HepG2 (cell line): ENCODE data around the gene GLOD4. TPM values are rescaled to one million over a fixed set of nuclear protein-coding genes. Genes with fewer than 3 reads are reported as not detected.
A peak's percentile ranks its signal among the peaks of the same experiment; 100 is the strongest.

ENCODE experiments used
- AKAP8 ChIP-seq: sonication (generic); formaldehyde crosslinking; IDR thresholded peaks from 2 replicates; pipeline ENCODE4 v1.5.1; 2020; ENCODE audit warnings: mild to moderate bottlenecking, missing genetic modification reagents
- BCL6 ChIP-seq: IDR thresholded peaks from 2 replicates; pipeline ENCODE4 v1.6.1; 2016; ENCODE audit warnings: missing genetic modification reagents, missing compliant biosample characterization
- DPF2 ChIP-seq: sonication (generic); formaldehyde crosslinking; IDR thresholded peaks from 2 replicates; pipeline ENCODE4 v1.4.0; 2020; ENCODE audit warnings: mild to moderate bottlenecking, low read depth, missing genetic modification reagents, borderline replicate concordance
- ETV5 ChIP-seq: IDR thresholded peaks from 2 replicates; pipeline ENCODE4 v1.6.1; 2018; ENCODE audit warnings: missing biosample characterization, missing genetic modification reagents, inconsistent platforms, borderline replicate concordance
- GTF3A ChIP-seq: sonication (generic); formaldehyde crosslinking; conservative IDR thresholded peaks from 2 replicates; pipeline ENCODE4 v1.4.0; 2020; ENCODE audit warnings: mild to moderate bottlenecking, missing genetic modification reagents
- HDAC2 ChIP-seq: sonication (generic); formaldehyde crosslinking; IDR thresholded peaks from 2 replicates; pipeline ENCODE4 v1.4.0; 2020; ENCODE audit warnings: missing genetic modification reagents
- HMGA1 ChIP-seq: sonication (generic); formaldehyde crosslinking; conservative IDR thresholded peaks from 2 replicates; pipeline ENCODE4 v1.4.0; 2020; ENCODE audit warnings: missing genetic modification reagents
- KLF15 ChIP-seq: sonication (generic); formaldehyde crosslinking; IDR thresholded peaks from 2 replicates; pipeline ENCODE4 v1.8.1; 2023; ENCODE audit warnings: borderline replicate concordance, mild to moderate bottlenecking, inconsistent platforms, missing genetic modification reagents, mixed read lengths
- REL ChIP-seq: sonication (generic); formaldehyde crosslinking; conservative IDR thresholded peaks from 2 replicates; pipeline ENCODE4 v1.8.0; 2022; ENCODE audit warnings: mild to moderate bottlenecking, missing genetic modification reagents, moderate library complexity
- RFX5 ChIP-seq: IDR thresholded peaks from 2 replicates; pipeline ENCODE4 v1.6.1; 2011; ENCODE audit warnings: low read depth, low read length, improper control_type of control experiment
- SRSF4 ChIP-seq: fragments of 200-400 bp; formaldehyde crosslinking; IDR thresholded peaks from one replicate; pipeline ENCODE4 v1.6.1; 2018; ENCODE audit warnings: mild to moderate bottlenecking, low read depth, low read length, moderate library complexity; ENCODE audit not compliant: poor library complexity, severe bottlenecking
- THYN1 ChIP-seq: sonication (generic); formaldehyde crosslinking; IDR thresholded peaks from 2 replicates; pipeline ENCODE4 v1.8.1; 2023; ENCODE audit warnings: low read depth, mild to moderate bottlenecking, moderate library complexity, missing genetic modification reagents, borderline replicate concordance
- ZFP36L1 ChIP-seq: sonication (generic); formaldehyde crosslinking; IDR thresholded peaks from 2 replicates; pipeline ENCODE4 v1.8.0; 2022; ENCODE audit warnings: mild to moderate bottlenecking, missing genetic modification reagents, moderate library complexity
- ZNF367 ChIP-seq: sonication (generic); formaldehyde crosslinking; IDR thresholded peaks from 2 replicates; pipeline ENCODE4 v1.4.0; 2020; ENCODE audit warnings: missing genetic modification reagents, borderline replicate concordance
- ZNF788 ChIP-seq: sonication (generic); formaldehyde crosslinking; IDR thresholded peaks from 2 replicates; pipeline ENCODE4 v1.5.0; 2020; ENCODE audit warnings: mild to moderate bottlenecking, missing genetic modification reagents, borderline replicate concordance
- ZSCAN12 ChIP-seq: sonication (generic); formaldehyde crosslinking; IDR thresholded peaks from 2 replicates; pipeline ENCODE4 v1.9.0; 2021; ENCODE audit warnings: mild to moderate bottlenecking, missing genetic modification reagents
- polyA plus RNA-seq, 8 experiments: library from polyadenylated mRNA; depleted of rRNA in 3 of 8; stranded (reverse) in 7 of 8; unstranded in 1 of 8; fragments of >200 nt; fragmentation: Illumina TruSeq in 4 of 8; extraction: Trizol in 4 of 8; gene quantifications; 2 replicates each; pipeline versions ENCODE4 v1.2.1 to v1.2.3, GENCODE V29; 2011 to 2016; ENCODE audit warnings: low read depth in 4 of 8, missing spikeins in 1 of 8, mixed read lengths in 1 of 8; ENCODE audit not compliant: insufficient read depth in 1 of 8
- total RNA-seq, 5 experiments: library from RNA; depleted of rRNA; stranded (reverse); fragments of >200 nt; fragmentation: Illumina TruSeq; extraction: Trizol; gene quantifications; 2 replicates each; pipeline ENCODE4 v1.2.3, GENCODE V29; 2016; ENCODE audit warnings: low read depth in 1 of 5
- TF ChIP-seq, protein P1 (sequence below): sonication (generic); formaldehyde crosslinking; IDR thresholded peaks from 2 replicates; pipeline ENCODE4 v1.4.0; 2020; ENCODE audit warnings: missing genetic modification reagents, borderline replicate concordance
- TF ChIP-seq, protein P2 (sequence below): IDR thresholded peaks from 2 replicates; pipeline ENCODE4 v1.4.0; 2020; ENCODE audit warnings: mild to moderate bottlenecking, missing genetic modification reagents
- TF ChIP-seq, protein P3 (sequence below): sonication (generic); formaldehyde crosslinking; IDR thresholded peaks from 2 replicates; pipeline ENCODE4 v1.4.0; 2020; ENCODE audit warnings: missing genetic modification reagents, mild to moderate bottlenecking, borderline replicate concordance

GLOD4 gene
- total and polyA plus RNA-seq, 2 of the 13 experiments (the other 11 are each of a cell fraction or from before 2014, with no cell fraction given) = 53.7 to 87.8 TPM

DNA sequence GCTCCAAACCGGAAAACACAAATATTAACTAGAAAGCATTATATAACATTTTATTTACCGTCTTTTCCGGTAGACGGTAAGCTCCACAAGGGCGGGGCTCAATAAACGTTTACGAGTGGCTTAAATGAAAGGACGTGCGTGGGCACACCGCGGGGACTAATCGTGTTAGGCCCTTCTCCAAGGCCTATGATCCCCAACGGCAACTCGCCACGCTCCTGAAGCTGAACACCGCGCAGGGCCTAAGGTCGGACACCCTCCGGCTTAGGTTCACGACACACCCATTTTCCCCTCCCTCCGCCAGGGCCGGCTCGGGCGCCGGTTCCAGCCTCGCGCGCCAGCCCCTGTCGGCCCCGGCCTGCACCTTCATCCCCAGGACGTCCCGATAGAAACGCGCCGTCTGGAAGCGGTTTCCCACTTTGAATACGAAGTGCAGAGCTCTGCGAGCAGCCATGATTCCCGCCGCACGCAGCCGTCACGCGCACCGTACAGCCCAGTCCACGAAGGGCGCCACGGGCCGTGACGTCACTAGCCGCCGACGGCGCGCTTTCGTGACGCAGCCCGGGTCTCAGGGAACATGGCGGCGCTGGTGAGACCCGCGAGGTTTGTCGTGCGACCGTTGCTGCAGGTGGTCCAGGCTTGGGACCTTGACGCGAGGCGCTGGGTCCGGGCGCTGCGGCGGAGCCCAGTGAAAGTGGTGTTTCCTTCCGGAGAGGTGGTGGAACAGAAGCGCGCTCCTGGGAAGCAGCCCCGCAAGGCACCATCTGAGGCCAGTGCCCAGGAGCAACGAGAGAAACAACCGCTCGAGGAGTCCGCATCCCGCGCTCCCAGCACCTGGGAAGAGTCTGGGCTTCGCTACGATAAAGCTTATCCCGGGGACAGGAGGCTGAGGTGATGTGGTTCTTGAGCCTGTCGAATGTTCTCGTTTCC, at the start of gene GLOD4, which contains the start of gene MRM3 (continued):
- TF ChIP-seq REL (CRISPR knock-in tag) (no peak; the same call in 1 of the 2 replicates), RFX5 (peak; percentile 78), ETV5 (peak; percentile 13; the same call in 1 of the 2 replicates), DPF2 (CRISPR knock-in tag) (no peak), ZNF367 (CRISPR knock-in tag) (no peak), THYN1 (CRISPR knock-in tag) (no peak), HDAC2 (CRISPR knock-in tag) (peak; percentile 97), GTF3A (no peak), ZSCAN12 (CRISPR knock-in tag) (no peak), BCL6 (CRISPR knock-in tag) (peak; percentile 69), KLF15 (peak; percentile 39; the same call in 1 of the 2 replicates), ZFP36L1 (CRISPR knock-in tag) (no peak), SRSF4 (no peak), ZNF788 (CRISPR knock-in tag) (peak; percentile 99), AKAP8 (CRISPR knock-in tag) (peak; percentile 81), HMGA1 (CRISPR knock-in tag) (no peak)
- TF ChIP-seq, protein P1, sequence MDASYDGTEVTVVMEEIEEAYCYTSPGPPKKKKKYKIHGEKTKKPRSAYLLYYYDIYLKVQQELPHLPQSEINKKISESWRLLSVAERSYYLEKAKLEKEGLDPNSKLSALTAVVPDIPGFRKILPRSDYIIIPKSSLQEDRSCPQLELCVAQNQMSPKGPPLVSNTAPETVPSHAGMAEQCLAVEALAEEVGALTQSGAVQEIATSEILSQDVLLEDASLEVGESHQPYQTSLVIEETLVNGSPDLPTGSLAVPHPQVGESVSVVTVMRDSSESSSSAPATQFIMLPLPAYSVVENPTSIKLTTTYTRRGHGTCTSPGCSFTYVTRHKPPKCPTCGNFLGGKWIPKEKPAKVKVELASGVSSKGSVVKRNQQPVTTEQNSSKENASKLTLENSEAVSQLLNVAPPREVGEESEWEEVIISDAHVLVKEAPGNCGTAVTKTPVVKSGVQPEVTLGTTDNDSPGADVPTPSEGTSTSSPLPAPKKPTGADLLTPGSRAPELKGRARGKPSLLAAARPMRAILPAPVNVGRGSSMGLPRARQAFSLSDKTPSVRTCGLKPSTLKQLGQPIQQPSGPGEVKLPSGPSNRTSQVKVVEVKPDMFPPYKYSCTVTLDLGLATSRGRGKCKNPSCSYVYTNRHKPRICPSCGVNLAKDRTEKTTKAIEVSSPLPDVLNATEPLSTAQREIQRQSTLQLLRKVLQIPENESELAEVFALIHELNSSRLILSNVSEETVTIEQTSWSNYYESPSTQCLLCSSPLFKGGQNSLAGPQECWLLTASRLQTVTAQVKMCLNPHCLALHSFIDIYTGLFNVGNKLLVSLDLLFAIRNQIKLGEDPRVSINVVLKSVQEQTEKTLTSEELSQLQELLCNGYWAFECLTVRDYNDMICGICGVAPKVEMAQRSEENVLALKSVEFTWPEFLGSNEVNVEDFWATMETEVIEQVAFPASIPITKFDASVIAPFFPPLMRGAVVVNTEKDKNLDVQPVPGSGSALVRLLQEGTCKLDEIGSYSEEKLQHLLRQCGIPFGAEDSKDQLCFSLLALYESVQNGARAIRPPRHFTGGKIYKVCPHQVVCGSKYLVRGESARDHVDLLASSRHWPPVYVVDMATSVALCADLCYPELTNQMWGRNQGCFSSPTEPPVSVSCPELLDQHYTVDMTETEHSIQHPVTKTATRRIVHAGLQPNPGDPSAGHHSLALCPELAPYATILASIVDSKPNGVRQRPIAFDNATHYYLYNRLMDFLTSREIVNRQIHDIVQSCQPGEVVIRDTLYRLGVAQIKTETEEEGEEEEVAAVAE (CRISPR knock-in tag) = peak; percentile 68; the same call in 1 of the 2 replicates
- TF ChIP-seq, protein P2, sequence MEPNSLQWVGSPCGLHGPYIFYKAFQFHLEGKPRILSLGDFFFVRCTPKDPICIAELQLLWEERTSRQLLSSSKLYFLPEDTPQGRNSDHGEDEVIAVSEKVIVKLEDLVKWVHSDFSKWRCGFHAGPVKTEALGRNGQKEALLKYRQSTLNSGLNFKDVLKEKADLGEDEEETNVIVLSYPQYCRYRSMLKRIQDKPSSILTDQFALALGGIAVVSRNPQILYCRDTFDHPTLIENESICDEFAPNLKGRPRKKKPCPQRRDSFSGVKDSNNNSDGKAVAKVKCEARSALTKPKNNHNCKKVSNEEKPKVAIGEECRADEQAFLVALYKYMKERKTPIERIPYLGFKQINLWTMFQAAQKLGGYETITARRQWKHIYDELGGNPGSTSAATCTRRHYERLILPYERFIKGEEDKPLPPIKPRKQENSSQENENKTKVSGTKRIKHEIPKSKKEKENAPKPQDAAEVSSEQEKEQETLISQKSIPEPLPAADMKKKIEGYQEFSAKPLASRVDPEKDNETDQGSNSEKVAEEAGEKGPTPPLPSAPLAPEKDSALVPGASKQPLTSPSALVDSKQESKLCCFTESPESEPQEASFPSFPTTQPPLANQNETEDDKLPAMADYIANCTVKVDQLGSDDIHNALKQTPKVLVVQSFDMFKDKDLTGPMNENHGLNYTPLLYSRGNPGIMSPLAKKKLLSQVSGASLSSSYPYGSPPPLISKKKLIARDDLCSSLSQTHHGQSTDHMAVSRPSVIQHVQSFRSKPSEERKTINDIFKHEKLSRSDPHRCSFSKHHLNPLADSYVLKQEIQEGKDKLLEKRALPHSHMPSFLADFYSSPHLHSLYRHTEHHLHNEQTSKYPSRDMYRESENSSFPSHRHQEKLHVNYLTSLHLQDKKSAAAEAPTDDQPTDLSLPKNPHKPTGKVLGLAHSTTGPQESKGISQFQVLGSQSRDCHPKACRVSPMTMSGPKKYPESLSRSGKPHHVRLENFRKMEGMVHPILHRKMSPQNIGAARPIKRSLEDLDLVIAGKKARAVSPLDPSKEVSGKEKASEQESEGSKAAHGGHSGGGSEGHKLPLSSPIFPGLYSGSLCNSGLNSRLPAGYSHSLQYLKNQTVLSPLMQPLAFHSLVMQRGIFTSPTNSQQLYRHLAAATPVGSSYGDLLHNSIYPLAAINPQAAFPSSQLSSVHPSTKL (CRISPR knock-in tag) = peak; percentile 80
- TF ChIP-seq, protein P3, sequence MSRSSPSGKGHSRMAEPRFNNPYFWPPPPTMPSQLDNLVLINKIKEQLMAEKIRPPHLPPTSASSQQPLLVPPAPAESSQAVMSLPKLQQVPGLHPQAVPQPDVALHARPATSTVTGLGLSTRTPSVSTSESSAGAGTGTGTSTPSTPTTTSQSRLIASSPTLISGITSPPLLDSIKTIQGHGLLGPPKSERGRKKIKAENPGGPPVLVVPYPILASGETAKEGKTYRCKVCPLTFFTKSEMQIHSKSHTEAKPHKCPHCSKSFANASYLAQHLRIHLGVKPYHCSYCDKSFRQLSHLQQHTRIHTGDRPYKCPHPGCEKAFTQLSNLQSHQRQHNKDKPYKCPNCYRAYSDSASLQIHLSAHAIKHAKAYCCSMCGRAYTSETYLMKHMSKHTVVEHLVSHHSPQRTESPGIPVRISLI = no peak
